NB4 (cell line): Measurements from ENCODE around the gene MRM3.

Source experiments
- CTCF ChIP-seq: IDR thresholded peaks from one replicate; pipeline ENCODE4 v1.5.1; 2012; ENCODE audit warnings: low read depth, low read length
- MAX ChIP-seq: IDR thresholded peaks from 2 replicates; pipeline ENCODE4 v1.6.1; 2011; ENCODE audit warnings: low read depth, low read length
- POLR2A ChIP-seq: IDR thresholded peaks from 2 replicates; pipeline ENCODE4 v1.6.1; 2011; ENCODE audit warnings: mild to moderate bottlenecking; ENCODE audit not compliant: insufficient read length; ENCODE audit errors: extremely low read depth

- TF ChIP-seq CTCF (no peak), POLR2A (no peak), MAX (no peak)
Measured at GRCh38 chr17:760371-760770, 21.8 kb upstream of the MRM3 start.
